Pancreas (tissue), 10 donors: ENCODE measurements around the gene BORCS8. TPM values are rescaled to one million over a fixed set of nuclear protein-coding genes. Genes with fewer than 3 reads are reported as not detected.

ENCODE experiments used
- ATAC-seq, 4 donors: fragments of 200-7000 bp; cut with Tn5 transposase; one replicate each; pipeline versions ENCODE4 v1.8.0 to v1.9.1; 2020; ENCODE audit warnings: mild to moderate bottlenecking in 4 of 4, moderate library complexity in 4 of 4
- DNase-seq, 6 donors: peaks; one replicate each; pipeline ENCODE4 v3.0.0-alpha.2; 2020
- FAIRE-seq: peaks from 2 replicates; lab custom pipeline; 2012; peaks lifted over from hg19 to GRCh38; lab: Jason Lieb, UNC
- H3K27ac ChIP-seq, 4 donors: fragments of 200-600 bp; sonication (generic); 1 replicate in 3 of 4; 2 replicates in 1 of 4; pipeline versions ENCODE4 v1.5.0 to v1.8.0; 2020
- H3K27me3 ChIP-seq, 4 donors: fragments of 200-600 bp; one replicate each; pipeline ENCODE4 v1.8.0; 2021
- H3K36me3 ChIP-seq, 3 donors: fragments of 200-600 bp; sonication (generic) in 1 of 3; one replicate each; pipeline versions ENCODE4 v1.5.0 to v1.8.0; 2020 to 2021
- H3K4me1 ChIP-seq, 3 donors: fragments of 200-600 bp; one replicate each; pipeline ENCODE4 v1.8.0; 2021
- H3K4me3 ChIP-seq, 4 donors: fragments of 200-600 bp; sonication (generic) in 2 of 4; one replicate each; pipeline versions ENCODE4 v1.5.0 to v1.8.0; 2020 to 2021
- H3K9me3 ChIP-seq, 4 donors: fragments of 200-600 bp; one replicate each; pipeline ENCODE4 v1.8.0; 2021
- CTCF ChIP-seq, 4 donors: fragments of 200-600 bp; sonication (generic) in 3 of 4; IDR thresholded peaks; one replicate each; pipeline versions ENCODE4 v1.5.0 to v1.8.0; 2021; ENCODE audit warnings: antibody characterized with exemption in 4 of 4
- WGBS, 2 donors: extraction: QIAGEN DNeasy Blood & Tissue Kit; methylation state at CpG; one replicate each; pipeline ENCODE4 v1.1.7; 2013; 5-methylcytosine and 5-hydroxymethylcytosine counted together
- intact Hi-C, 3 donors: fragments of 100-400 bp; cut with DNase I; formaldehyde crosslinking; loops; one replicate each; pipeline versions ENCODE4 v1.11.1 to v1.14.2; 2022
- polyA plus RNA-seq, 2 donors: library from polyadenylated mRNA; stranded (reverse); fragments of 200-250 nt; gene quantifications; one replicate each; pipeline ENCODE4 v1.2.3, GENCODE V29; 2013
- total RNA-seq, 6 donors: library from RNA; stranded (reverse); fragmentation: NEBNext Ultra II Directional in 4 of 6; extraction: Animal tissue kit (Norgen Biotek cat#: 25700) in 4 of 6; gene quantifications; one replicate each; pipeline versions ENCODE4 v1.2.1 to v1.2.4, GENCODE V29; 2021 to 2023
- donor health status: healthy with polysubstance abuse.
- donor health status: DM: no; HTN: no; CAD: no; lungs with moderate emphysema.
- donor health status: DM: no; HTN: no; CAD: no.
- donor health status: control.
- donor health status: control.
- donor health status: Bipolar disorder and iron deficiency.
- donor health status: DM: yes; HTN: yes; CAD: no.
- donor health status: DM: no; HTN: no; CAD: no.
- donor health status: DM: no; HTN: no; CAD: no.
- donor health status: DM: yes; HTN: yes; CAD: no.

BORCS8 gene
- total and polyA plus RNA-seq, 8 donors: 7.2 to 28.9 (median 10.9) TPM

GRCh38 chr19:19236173-19236572 is 44.2 kb upstream of the BORCS8 start:
- FAIRE-seq: no peak
- Histone ChIP-seq H3K4me1 (no peaks in the 10 kb centered on the region), H3K9me3 (no peaks in the 10 kb centered on the region), H3K36me3 (no peaks in the 10 kb centered on the region), H3K27ac (no peak overlapping the region), H3K4me3 (no peak overlapping the region), H3K27me3 (no peaks in the 10 kb centered on the region)
- ATAC-seq: no peak
- intact Hi-C loops: no loop called here
- DNase-seq: no peak
- TF ChIP-seq CTCF (IDR thresholded peaks at IDR 0.05): no peak

GRCh38 chr19:19234220-19234816 is 42.4 kb upstream of the BORCS8 start:
- no peaks in the 10 kb centered on the region for H3K9me3 ChIP-seq
- TF ChIP-seq CTCF (IDR thresholded peaks at IDR 0.05): no peak
- no peak overlapping the region for H3K27ac ChIP-seq
- H3K4me3 ChIP-seq: no peak overlapping the region
- H3K27me3 ChIP-seq: no peaks in the 10 kb centered on the region
- intact Hi-C loops: no loop called here
- ATAC-seq (no peak), FAIRE-seq (no peak), DNase-seq (no peak)
- H3K4me1 ChIP-seq: no peaks in the 10 kb centered on the region
- 81 to 87% methylated on average over 2 of the region's 2 CpGs for WGBS, 2 donors
- no peaks in the 10 kb centered on the region for H3K36me3 ChIP-seq

- Histone ChIP-seq H3K27ac (no peak overlapping the region), H3K4me3 (no peak overlapping the region), H3K9me3 (no peaks in the 10 kb centered on the region), H3K4me1 (no peaks in the 10 kb centered on the region), H3K27me3 (no peaks in the 10 kb centered on the region), H3K36me3 (no peaks in the 10 kb centered on the region)
- no peak for TF ChIP-seq CTCF (IDR thresholded peaks at IDR 0.05)
- intact Hi-C loops: no loop called here
- FAIRE-seq (no peak), ATAC-seq (no peak), DNase-seq (no peak)
- 62 to 72% methylated on average over 14 to 19 of the region's 19 CpGs for WGBS, 2 donors
Measured at GRCh38 chr19:19232261-19232721, 40.3 kb upstream of the BORCS8 start.

GRCh38 chr19:19230999-19231398 is 39.0 kb upstream of the BORCS8 start:
- no peak overlapping the region for H3K4me3 ChIP-seq
- no peak for TF ChIP-seq CTCF (IDR thresholded peaks at IDR 0.05)
- intact Hi-C loops: no loop called here
- no peaks in the 10 kb centered on the region for H3K4me1 ChIP-seq
- H3K36me3 ChIP-seq: no peaks in the 10 kb centered on the region
- no peak for DNase-seq
- no peaks in the 10 kb centered on the region for H3K9me3 ChIP-seq
- H3K27ac ChIP-seq: no peak overlapping the region
- FAIRE-seq: no peak
- H3K27me3 ChIP-seq: no peaks in the 10 kb centered on the region
- 68 to 88% methylated on average over 9 of the region's 9 CpGs for WGBS, 2 donors
- no peak for ATAC-seq

GRCh38 chr19:19229701-19230100 is 37.7 kb upstream of the BORCS8 start:
- no peak for TF ChIP-seq CTCF (IDR thresholded peaks at IDR 0.05)
- intact Hi-C loops: no loop called here
- Histone ChIP-seq H3K4me3 (no peak overlapping the region), H3K4me1 (peaks cover 0 to 7% (median 0%) of the 10 kb centered on the region in 3 donors), H3K27ac (no peak overlapping the region), H3K36me3 (no peaks in the 10 kb centered on the region), H3K27me3 (no peaks in the 10 kb centered on the region), H3K9me3 (no peaks in the 10 kb centered on the region)
- DNase-seq (no peak), ATAC-seq (no peak), FAIRE-seq (no peak)
- 67 to 69% methylated on average over 3 of the region's 3 CpGs for WGBS, 2 donors
